ENCODE data around the gene BCL6. TPM values are rescaled to one million over a fixed set of nuclear protein-coding genes. Genes with fewer than 3 reads are reported as not detected.
"Not testable (repeated sequence)": the region's sequence is repeated elsewhere in the genome, so short reads cannot be mapped to it uniquely, and the experiment has no call there.

The BCL6 gene
- total RNA-seq, 4 donors from 2014 or later, result 223 to 363 (median 292) TPM

DNA sequence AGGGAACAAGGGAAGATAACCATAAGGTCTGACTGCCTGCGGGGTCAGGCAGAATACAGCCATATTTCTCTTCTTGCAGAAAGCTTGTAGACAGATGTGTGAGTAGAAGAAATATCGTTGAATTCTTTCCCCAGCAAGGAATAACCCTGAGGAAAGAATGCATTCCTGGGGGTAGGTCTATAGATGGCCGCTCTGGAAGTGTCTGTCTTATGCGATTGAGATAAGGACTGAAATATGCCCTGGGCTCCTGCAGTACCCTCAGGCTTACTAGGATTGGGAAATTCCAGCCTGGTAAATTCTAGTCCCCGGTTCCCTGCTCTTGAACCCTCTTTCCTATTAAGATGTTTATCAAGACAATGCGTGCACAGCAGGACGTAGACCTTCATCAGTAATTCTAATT is 59.3 kb downstream of the BCL6 start:
- Histone ChIP-seq H3K36me3 (no peaks in the 10 kb centered on the region), H3K9me3 (peaks cover 0 to 6% (median 0%) of the 10 kb centered on the region in 3 donors), H3K27me3 (no peaks in the 10 kb centered on the region), H3K27ac (no peak overlapping the region), H3K4me3 (no peak overlapping the region), H3K4me1 (no peaks in the 10 kb centered on the region)
- no peak for ATAC-seq
- DNase-seq, result no peak
- intact Hi-C loops (cut with DNase I; ENCODE audit: low total_unique reads), result no loop called here
- in situ Hi-C loops (cut with MboI; ENCODE audit: low sequenced_read_pairs in 4 of 4), result loop anchor here in 1 of 4 donors (10.0 kb wide), 2 partner anchors 371 to 461 kb away; no protein-coding TSS in a partner anchor
- TF ChIP-seq, protein P1, sequence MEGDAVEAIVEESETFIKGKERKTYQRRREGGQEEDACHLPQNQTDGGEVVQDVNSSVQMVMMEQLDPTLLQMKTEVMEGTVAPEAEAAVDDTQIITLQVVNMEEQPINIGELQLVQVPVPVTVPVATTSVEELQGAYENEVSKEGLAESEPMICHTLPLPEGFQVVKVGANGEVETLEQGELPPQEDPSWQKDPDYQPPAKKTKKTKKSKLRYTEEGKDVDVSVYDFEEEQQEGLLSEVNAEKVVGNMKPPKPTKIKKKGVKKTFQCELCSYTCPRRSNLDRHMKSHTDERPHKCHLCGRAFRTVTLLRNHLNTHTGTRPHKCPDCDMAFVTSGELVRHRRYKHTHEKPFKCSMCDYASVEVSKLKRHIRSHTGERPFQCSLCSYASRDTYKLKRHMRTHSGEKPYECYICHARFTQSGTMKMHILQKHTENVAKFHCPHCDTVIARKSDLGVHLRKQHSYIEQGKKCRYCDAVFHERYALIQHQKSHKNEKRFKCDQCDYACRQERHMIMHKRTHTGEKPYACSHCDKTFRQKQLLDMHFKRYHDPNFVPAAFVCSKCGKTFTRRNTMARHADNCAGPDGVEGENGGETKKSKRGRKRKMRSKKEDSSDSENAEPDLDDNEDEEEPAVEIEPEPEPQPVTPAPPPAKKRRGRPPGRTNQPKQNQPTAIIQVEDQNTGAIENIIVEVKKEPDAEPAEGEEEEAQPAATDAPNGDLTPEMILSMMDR (IDR thresholded peaks at IDR 0.05 in 4 of 5, conservative IDR thresholded peaks at IDR 0.05 in 1 of 5), result no peak
- no peak for TF ChIP-seq POLR2A (IDR thresholded peaks at IDR 0.05)

DNA sequence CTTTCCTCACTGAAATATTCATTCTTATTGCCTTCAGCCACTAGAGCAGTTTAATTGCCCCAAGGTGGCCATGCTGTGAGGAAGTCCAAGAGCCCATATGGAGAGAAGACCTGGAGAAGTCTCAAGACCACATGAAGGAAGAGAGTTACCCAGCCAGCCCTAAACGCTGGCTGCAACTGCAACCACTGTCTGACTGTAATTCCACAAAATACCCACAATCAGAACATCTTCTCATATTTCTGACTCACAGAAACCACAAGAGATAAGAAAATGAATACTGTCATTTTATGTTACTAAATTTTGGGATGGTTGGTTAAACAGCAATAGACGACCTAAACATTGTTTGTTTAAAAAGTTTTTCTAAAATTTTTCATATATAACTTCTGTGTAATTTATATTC is 60.4 kb downstream of the BCL6 start:
- H3K4me1 ChIP-seq, result no peaks in the 10 kb centered on the region
- ATAC-seq (no peak), DNase-seq (no peak)
- TF ChIP-seq, protein P1 (IDR thresholded peaks at IDR 0.05 in 4 of 5, conservative IDR thresholded peaks at IDR 0.05 in 1 of 5), result no peak
- TF ChIP-seq POLR2A (IDR thresholded peaks at IDR 0.05), result no peak
- intact Hi-C loops (cut with DNase I; ENCODE audit: low total_unique reads) (no loop called here), in situ Hi-C loops (cut with MboI; ENCODE audit: low sequenced_read_pairs in 4 of 4) (loop anchor here in 2 of 4 donors (5.0 to 10.0 kb wide), 3 partner anchors 368 to 460 kb away; no protein-coding TSS in a partner anchor)
- no peak overlapping the region for H3K4me3 ChIP-seq
- peaks cover 0 to 6% (median 0%) of the 10 kb centered on the region in 3 donors for H3K9me3 ChIP-seq
- H3K27ac ChIP-seq, result no peak overlapping the region
- no peaks in the 10 kb centered on the region for H3K27me3 ChIP-seq
- H3K36me3 ChIP-seq, result no peaks in the 10 kb centered on the region

DNA sequence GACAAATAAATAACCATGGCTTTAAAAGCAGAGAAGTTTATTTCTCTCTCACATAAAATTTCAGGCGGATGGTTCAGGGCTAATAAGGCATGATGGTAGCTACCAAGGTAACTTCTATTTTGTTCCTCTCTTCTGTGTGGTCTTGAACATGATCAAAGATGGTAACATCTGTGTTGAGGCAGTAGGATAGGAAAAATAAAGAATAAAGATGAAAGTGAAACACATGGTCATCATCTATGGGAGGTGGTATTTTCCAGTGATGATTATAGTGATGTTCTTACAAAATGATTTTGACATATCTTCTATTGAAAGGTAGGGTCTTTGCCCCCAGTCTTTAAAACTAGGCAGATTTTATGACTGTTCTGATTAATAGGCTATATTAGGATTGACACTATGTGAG is 60.8 kb downstream of the BCL6 start:
- intact Hi-C loops (cut with DNase I; ENCODE audit: low total_unique reads) (no loop called here), in situ Hi-C loops (cut with MboI; ENCODE audit: low sequenced_read_pairs in 4 of 4) (loop anchor here in 2 of 4 donors (5.0 to 10.0 kb wide), 3 partner anchors 367 to 460 kb away; no protein-coding TSS in a partner anchor)
- Histone ChIP-seq H3K27me3 (no peaks in the 10 kb centered on the region), H3K4me1 (no peaks in the 10 kb centered on the region), H3K27ac (no peak overlapping the region), H3K4me3 (no peak overlapping the region), H3K36me3 (no peaks in the 10 kb centered on the region), H3K9me3 (peaks cover 0 to 6% (median 0%) of the 10 kb centered on the region in 3 donors)
- ATAC-seq (no peak), DNase-seq (no peak)
- TF ChIP-seq POLR2A (IDR thresholded peaks at IDR 0.05), result no peak
- TF ChIP-seq, protein P1 (IDR thresholded peaks at IDR 0.05 in 4 of 5, conservative IDR thresholded peaks at IDR 0.05 in 1 of 5), result no peak

DNA sequence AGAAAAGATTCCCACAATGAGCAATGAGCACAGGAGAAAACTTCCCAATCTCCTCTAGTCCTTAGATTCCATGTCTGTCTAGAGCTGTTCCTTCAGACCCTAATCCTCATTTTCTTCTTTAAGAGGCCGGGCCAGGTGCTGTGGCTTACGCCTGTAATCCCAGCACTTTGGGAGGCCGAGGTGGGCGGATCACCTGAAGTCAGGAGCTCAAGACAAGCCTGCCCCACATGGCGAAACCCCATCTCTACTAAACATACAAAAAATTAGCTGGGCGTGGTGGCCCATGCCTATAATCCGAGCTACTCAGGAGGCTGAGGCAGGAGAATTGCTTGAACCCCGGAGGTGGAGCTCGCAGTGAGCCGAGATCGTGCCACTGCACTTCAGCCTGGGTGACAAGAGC is 63.5 kb downstream of the BCL6 start:
- H3K9me3 ChIP-seq; DNase-seq; H3K36me3 ChIP-seq; H3K4me3 ChIP-seq; H3K27ac ChIP-seq; H3K27me3 ChIP-seq; ATAC-seq; H3K4me1 ChIP-seq; intact Hi-C loops (cut with DNase I; ENCODE audit: low total_unique reads): not testable (repeated sequence)
- in situ Hi-C loops (cut with MboI; ENCODE audit: low sequenced_read_pairs in 4 of 4), result loop anchor here in 2 of 4 donors (5.0 to 10.0 kb wide), 3 partner anchors 364 to 457 kb away; no protein-coding TSS in a partner anchor

DNA sequence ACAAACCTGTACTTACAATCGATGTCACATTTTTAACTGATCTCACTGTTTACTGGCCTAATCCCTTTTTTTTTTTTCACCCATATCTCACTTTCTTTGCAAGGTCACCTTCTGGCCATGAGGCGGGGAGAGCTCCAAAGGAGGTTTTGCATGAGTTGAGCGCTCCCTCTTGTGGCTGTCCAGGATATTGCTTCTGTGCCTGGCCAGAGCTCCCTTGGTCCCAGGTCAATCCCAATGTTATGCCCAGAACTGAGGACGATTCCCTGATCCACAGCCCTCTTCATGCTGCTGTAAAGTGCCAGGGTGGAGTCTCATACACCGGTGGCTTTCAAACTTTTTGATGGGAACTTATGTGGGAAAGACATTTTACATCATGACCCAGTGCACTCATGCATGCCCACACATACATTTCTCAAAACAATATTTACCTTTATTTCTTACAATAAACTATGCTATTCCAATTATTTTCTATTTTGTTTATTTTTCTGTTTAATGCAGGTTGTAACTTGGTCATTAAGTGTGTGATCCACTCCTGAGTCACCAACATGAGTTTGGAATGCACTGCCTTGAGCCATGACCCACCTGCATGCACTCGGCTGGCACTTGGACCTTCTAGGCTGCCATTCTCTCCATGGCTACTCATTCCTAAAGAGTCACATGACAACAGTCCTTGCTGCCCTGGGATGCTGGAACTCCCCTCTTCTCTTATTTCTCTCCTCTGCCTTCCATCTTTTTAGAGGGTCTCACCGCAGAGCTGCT is 65.5 kb downstream of the BCL6 start:
- H3K27ac ChIP-seq, result no peak overlapping the region
- TF ChIP-seq, protein P1 (IDR thresholded peaks at IDR 0.05 in 4 of 5, conservative IDR thresholded peaks at IDR 0.05 in 1 of 5), result peak; percentile 84 to 93 (median 86)
- TF ChIP-seq POLR2A (IDR thresholded peaks at IDR 0.05), result no peak
- no peaks in the 10 kb centered on the region for H3K27me3 ChIP-seq
- no peaks in the 10 kb centered on the region for H3K9me3 ChIP-seq
- intact Hi-C loops (cut with DNase I; ENCODE audit: low total_unique reads) (loop anchor here (1.0 to 5.0 kb wide), 4 partner anchors 35 to 460 kb away; no protein-coding TSS in a partner anchor), in situ Hi-C loops (cut with MboI; ENCODE audit: low sequenced_read_pairs in 4 of 4) (loop anchor here (5.0 to 10.0 kb wide), 5 partner anchors 358 to 463 kb away; no protein-coding TSS in a partner anchor)
- H3K4me1 ChIP-seq, result no peaks in the 10 kb centered on the region
- ATAC-seq, result peak; percentile 89 to 96
- no peak overlapping the region for H3K4me3 ChIP-seq
- DNase-seq, result peak; percentile 30 to 57
- H3K36me3 ChIP-seq, result no peaks in the 10 kb centered on the region
